Measurements from ENCODE around the gene ATP5PO. TPM values are rescaled to one million over a fixed set of nuclear protein-coding genes. Genes with fewer than 3 reads are reported as not detected.

Gene ATP5PO
- polyA plus RNA-seq, 1 of the 3 experiments (the other 2 are of a cell fraction) = 148 TPM

DNA sequence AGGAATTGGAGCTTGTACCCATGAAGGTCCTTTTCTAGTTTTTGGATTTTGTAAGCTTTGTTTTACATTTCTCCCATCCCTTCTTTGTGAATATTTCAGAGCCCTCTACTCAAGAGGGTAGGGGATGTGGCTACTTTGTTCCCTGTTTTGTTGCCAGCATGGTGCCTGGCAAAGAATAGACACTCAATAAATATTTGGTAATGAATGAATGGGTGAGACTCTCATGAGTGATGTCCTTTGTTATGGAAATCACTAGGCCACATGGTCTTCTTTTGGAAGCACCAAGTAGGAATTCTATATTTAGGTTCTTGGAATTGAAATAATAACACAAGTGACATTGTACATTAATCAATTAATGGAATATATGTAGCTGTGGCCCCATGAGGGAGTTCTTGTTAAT is 26.8 kb upstream of the ATP5PO start:
- DNase-seq = no peak
- Histone ChIP-seq H3K36me3 (replicated peaks in 1 of 2; ENCODE audit: control insufficient read depth in 1 of 2, insufficient read depth in 2 of 2, low read length in 1 of 2) (no peaks in the 10 kb centered on the region), H3K9me3 (no peaks in the 10 kb centered on the region), H4K20me1 (ENCODE audit: insufficient read depth) (no peaks in the 10 kb centered on the region), H3K4me3 (ENCODE audit: low read depth in 2 of 2, low read length in 1 of 2) (no peak overlapping the region), H3K4me2 (no peak overlapping the region), H3K4me1 (ENCODE audit: control insufficient read depth in 1 of 2, insufficient read depth in 2 of 2, low read depth in 1 of 2, low read length in 1 of 2) (peaks cover 2 to 5% of the 10 kb centered on the region in 2 experiments; a peak in 2 of 4 replicates), H3K27ac (ENCODE audit: low read depth in 2 of 2, low read length in 1 of 2) (no peak overlapping the region), H3K79me2 (ENCODE audit: insufficient read depth) (no peaks in the 10 kb centered on the region), H2AFZ (ENCODE audit: low read depth) (no peak overlapping the region), H3K9me2 (no peaks in the 10 kb centered on the region), H3K9ac (no peak overlapping the region), H3K27me3 (ENCODE audit: insufficient read depth) (no peaks in the 10 kb centered on the region), H3F3A (replicated peaks; ENCODE audit: insufficient read depth) (peaks cover 3% of the 10 kb centered on the region)
- POLR2A ChIA-PET = no interaction called here
- TF ChIP-seq EP300 (IDR thresholded peaks at IDR 0.05; ENCODE audit: borderline replicate concordance in 1 of 2, low read depth in 1 of 2, low read length in 1 of 2) (no peak), GATA2 (CRISPR knock-in tag; IDR thresholded peaks at IDR 0.05) (no peak), SIN3A (IDR thresholded peaks at IDR 0.05; ENCODE audit: borderline replicate concordance, low read depth, low read length) (no peak), EZH2phosphoT487 (IDR thresholded peaks at IDR 0.05; ENCODE audit: borderline replicate concordance, low read depth) (no peak), NFIC (IDR thresholded peaks at IDR 0.05; ENCODE audit: borderline replicate concordance) (no peak), FOSL2 (IDR thresholded peaks at IDR 0.05; ENCODE audit: borderline replicate concordance, low read depth) (no peak), MEF2A (IDR thresholded peaks at IDR 0.05; ENCODE audit: borderline replicate concordance, low read depth) (no peak), RAD21 (IDR thresholded peaks at IDR 0.05; ENCODE audit: low read length) (no peak), SMC3 (IDR thresholded peaks at IDR 0.05; ENCODE audit: low read depth, low read length) (no peak), FOXM1 (IDR thresholded peaks at IDR 0.05; ENCODE audit: low read depth) (no peak), FOXJ3 (CRISPR knock-in tag; IDR thresholded peaks at IDR 0.05) (no peak), CHD2 (IDR thresholded peaks at IDR 0.05; ENCODE audit: low read length, partially characterized antibody) (no peak), POLR2AphosphoS5 (IDR thresholded peaks at IDR 0.05; ENCODE audit: low read depth, low read length) (no peak), GABPA (IDR thresholded peaks at IDR 0.05; ENCODE audit: low read depth) (no peak), JUND (IDR thresholded peaks at IDR 0.05) (no peak)
- TF ChIP-seq, protein P1, sequence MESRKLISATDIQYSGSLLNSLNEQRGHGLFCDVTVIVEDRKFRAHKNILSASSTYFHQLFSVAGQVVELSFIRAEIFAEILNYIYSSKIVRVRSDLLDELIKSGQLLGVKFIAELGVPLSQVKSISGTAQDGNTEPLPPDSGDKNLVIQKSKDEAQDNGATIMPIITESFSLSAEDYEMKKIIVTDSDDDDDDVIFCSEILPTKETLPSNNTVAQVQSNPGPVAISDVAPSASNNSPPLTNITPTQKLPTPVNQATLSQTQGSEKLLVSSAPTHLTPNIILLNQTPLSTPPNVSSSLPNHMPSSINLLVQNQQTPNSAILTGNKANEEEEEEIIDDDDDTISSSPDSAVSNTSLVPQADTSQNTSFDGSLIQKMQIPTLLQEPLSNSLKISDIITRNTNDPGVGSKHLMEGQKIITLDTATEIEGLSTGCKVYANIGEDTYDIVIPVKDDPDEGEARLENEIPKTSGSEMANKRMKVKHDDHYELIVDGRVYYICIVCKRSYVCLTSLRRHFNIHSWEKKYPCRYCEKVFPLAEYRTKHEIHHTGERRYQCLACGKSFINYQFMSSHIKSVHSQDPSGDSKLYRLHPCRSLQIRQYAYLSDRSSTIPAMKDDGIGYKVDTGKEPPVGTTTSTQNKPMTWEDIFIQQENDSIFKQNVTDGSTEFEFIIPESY (IDR thresholded peaks at IDR 0.05; ENCODE audit: borderline replicate concordance, low read depth) = no peak
- TF ChIP-seq, protein P2, sequence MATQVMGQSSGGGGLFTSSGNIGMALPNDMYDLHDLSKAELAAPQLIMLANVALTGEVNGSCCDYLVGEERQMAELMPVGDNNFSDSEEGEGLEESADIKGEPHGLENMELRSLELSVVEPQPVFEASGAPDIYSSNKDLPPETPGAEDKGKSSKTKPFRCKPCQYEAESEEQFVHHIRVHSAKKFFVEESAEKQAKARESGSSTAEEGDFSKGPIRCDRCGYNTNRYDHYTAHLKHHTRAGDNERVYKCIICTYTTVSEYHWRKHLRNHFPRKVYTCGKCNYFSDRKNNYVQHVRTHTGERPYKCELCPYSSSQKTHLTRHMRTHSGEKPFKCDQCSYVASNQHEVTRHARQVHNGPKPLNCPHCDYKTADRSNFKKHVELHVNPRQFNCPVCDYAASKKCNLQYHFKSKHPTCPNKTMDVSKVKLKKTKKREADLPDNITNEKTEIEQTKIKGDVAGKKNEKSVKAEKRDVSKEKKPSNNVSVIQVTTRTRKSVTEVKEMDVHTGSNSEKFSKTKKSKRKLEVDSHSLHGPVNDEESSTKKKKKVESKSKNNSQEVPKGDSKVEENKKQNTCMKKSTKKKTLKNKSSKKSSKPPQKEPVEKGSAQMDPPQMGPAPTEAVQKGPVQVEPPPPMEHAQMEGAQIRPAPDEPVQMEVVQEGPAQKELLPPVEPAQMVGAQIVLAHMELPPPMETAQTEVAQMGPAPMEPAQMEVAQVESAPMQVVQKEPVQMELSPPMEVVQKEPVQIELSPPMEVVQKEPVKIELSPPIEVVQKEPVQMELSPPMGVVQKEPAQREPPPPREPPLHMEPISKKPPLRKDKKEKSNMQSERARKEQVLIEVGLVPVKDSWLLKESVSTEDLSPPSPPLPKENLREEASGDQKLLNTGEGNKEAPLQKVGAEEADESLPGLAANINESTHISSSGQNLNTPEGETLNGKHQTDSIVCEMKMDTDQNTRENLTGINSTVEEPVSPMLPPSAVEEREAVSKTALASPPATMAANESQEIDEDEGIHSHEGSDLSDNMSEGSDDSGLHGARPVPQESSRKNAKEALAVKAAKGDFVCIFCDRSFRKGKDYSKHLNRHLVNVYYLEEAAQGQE (IDR thresholded peaks at IDR 0.05; ENCODE audit: low read depth, low read length) = no peak
- TF ChIP-seq, protein P3, sequence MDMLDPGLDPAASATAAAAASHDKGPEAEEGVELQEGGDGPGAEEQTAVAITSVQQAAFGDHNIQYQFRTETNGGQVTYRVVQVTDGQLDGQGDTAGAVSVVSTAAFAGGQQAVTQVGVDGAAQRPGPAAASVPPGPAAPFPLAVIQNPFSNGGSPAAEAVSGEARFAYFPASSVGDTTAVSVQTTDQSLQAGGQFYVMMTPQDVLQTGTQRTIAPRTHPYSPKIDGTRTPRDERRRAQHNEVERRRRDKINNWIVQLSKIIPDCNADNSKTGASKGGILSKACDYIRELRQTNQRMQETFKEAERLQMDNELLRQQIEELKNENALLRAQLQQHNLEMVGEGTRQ (IDR thresholded peaks at IDR 0.05; ENCODE audit: borderline replicate concordance, low read depth, low read length) = no peak
- TF ChIP-seq, protein P4, sequence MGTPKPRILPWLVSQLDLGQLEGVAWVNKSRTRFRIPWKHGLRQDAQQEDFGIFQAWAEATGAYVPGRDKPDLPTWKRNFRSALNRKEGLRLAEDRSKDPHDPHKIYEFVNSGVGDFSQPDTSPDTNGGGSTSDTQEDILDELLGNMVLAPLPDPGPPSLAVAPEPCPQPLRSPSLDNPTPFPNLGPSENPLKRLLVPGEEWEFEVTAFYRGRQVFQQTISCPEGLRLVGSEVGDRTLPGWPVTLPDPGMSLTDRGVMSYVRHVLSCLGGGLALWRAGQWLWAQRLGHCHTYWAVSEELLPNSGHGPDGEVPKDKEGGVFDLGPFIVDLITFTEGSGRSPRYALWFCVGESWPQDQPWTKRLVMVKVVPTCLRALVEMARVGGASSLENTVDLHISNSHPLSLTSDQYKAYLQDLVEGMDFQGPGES (IDR thresholded peaks at IDR 0.05; ENCODE audit: low read depth, low read length) = no peak
- CTCF ChIA-PET = interaction anchor here (1.5 to 6.8 kb wide), 3 partner anchors 19 to 409 kb away, joined by 4 to 54 read pairs (median 11); no protein-coding TSS in a partner anchor

Data from SK-N-SH (cell line).